Activated CD4-positive, alpha-beta T cell treated with anti-CD3 and anti-CD28 coated beads, Interleukin-2, amount 50 U/mL, for 48 hours (primary cell): ENCODE measurements around the gene TNFAIP3.
"Not testable (repeated sequence)": the region's sequence is repeated elsewhere in the genome, so short reads cannot be mapped to it uniquely, and the experiment has no call there.

Experiments used
- DNase-seq, 2 experiments: peaks; one replicate each; pipeline ENCODE4 v3.0.0-alpha.2; 2020

Gene TNFAIP3

GRCh38 chr6:137866914-137867684 lies at the start of gene TNFAIP3:
TSS of gene TNFAIP3 (plus strand) at chr6:137867259. CDS start at chr6:137871228, 3,969 bp downstream.
- DNase-seq: peak; percentile 96 to 97

- DNase-seq: no peak
Measured at GRCh38 chr6:137818440-137818839, 48.6 kb upstream of the TNFAIP3 start.

- DNase-seq: no peak
Measured at GRCh38 chr6:137819740-137820139, 47.3 kb upstream of the TNFAIP3 start.

GRCh38 chr6:137820425-137820824 lies 46.6 kb upstream of the TNFAIP3 start:
- DNase-seq: no peak

GRCh38 chr6:137820952-137821351 lies 46.1 kb upstream of the TNFAIP3 start:
- no peak for DNase-seq

GRCh38 chr6:137821491-137821890 lies 45.6 kb upstream of the TNFAIP3 start:
- DNase-seq: no peak

- peak; percentile 64 to 74 for DNase-seq
Measured at GRCh38 chr6:137823826-137824555, 43.1 kb upstream of the TNFAIP3 start.

- no peak for DNase-seq
Measured at GRCh38 chr6:137824556-137824879, 42.5 kb upstream of the TNFAIP3 start.

- DNase-seq: no peak
Measured at GRCh38 chr6:137824896-137825295, 42.2 kb upstream of the TNFAIP3 start.

- no peak for DNase-seq
Measured at GRCh38 chr6:137827411-137827940, 39.6 kb upstream of the TNFAIP3 start.

GRCh38 chr6:137827977-137828810 lies 38.9 kb upstream of the TNFAIP3 start:
- DNase-seq: peak; percentile 60 to 71

GRCh38 chr6:137829641-137830083 lies 37.4 kb upstream of the TNFAIP3 start:
- no peak for DNase-seq

GRCh38 chr6:137830511-137830911 lies 36.5 kb upstream of the TNFAIP3 start:
- DNase-seq: peak in 1 of 2 experiments; percentile 52

- DNase-seq: no peak
Measured at GRCh38 chr6:137832110-137832509, 34.9 kb upstream of the TNFAIP3 start.

GRCh38 chr6:137834508-137834907 lies 32.6 kb upstream of the TNFAIP3 start:
- DNase-seq: no peak

- no peak for DNase-seq
Measured at GRCh38 chr6:137836788-137837187, 30.3 kb upstream of the TNFAIP3 start.

- not testable (repeated sequence) for DNase-seq
Measured at GRCh38 chr6:137838090-137838489, 29.0 kb upstream of the TNFAIP3 start.

GRCh38 chr6:137838597-137838996 lies 28.5 kb upstream of the TNFAIP3 start:
- not testable (repeated sequence) for DNase-seq

- no peak for DNase-seq
Measured at GRCh38 chr6:137839076-137839475, 28.0 kb upstream of the TNFAIP3 start.

GRCh38 chr6:137840252-137840651 lies 26.8 kb upstream of the TNFAIP3 start:
- DNase-seq: no peak

GRCh38 chr6:137843211-137843610 lies 23.8 kb upstream of the TNFAIP3 start:
- DNase-seq: no peak

- not testable (repeated sequence) for DNase-seq
Measured at GRCh38 chr6:137844327-137844726, 22.7 kb upstream of the TNFAIP3 start.

- DNase-seq: not testable (repeated sequence)
Measured at GRCh38 chr6:137844773-137845172, 22.3 kb upstream of the TNFAIP3 start.
